Tibial artery (tissue), 4 donors: Measurements from ENCODE around the gene HBE1.

Source experiments
- DNase-seq, 2 donors: peaks; one replicate each; pipeline ENCODE4 v3.0.0-alpha.2; 2019
- H3K27ac ChIP-seq, 2 donors: fragments of 200-600 bp; sonication (generic) in 1 of 2; 1 replicate in 1 of 2; 2 replicates in 1 of 2; pipeline ENCODE4 v1.5.1; 2018 to 2019; ENCODE audit warnings: mild to moderate bottlenecking in 1 of 2
- H3K27me3 ChIP-seq, 2 donors: fragments of 200-600 bp; sonication (generic) in 1 of 2; one replicate each; pipeline versions ENCODE4 v1.5.1 to v1.6.0; 2016 to 2019
- H3K36me3 ChIP-seq, 3 donors: fragments of 200-600 bp; sonication (generic) in 2 of 3; one replicate each; pipeline ENCODE4 v1.5.1; 2016 to 2019; ENCODE audit warnings: mild to moderate bottlenecking in 2 of 3
- H3K4me1 ChIP-seq, 4 donors: fragments of 200-600 bp; sonication (generic) in 2 of 4; 1 replicate in 3 of 4; 2 replicates in 1 of 4; pipeline ENCODE4 v1.5.1; 2016 to 2019
- H3K4me3 ChIP-seq, 2 donors: fragments of 200-600 bp; sonication (generic) in 1 of 2; 1 replicate in 1 of 2; 2 replicates in 1 of 2; pipeline ENCODE4 v1.5.1; 2018 to 2019; ENCODE audit warnings: mild to moderate bottlenecking in 2 of 2
- H3K9me3 ChIP-seq, 3 donors: fragments of 200-600 bp; sonication (generic) in 1 of 3; one replicate each; pipeline ENCODE4 v1.5.1; 2016 to 2019
- CTCF ChIP-seq, 2 experiments: fragments of 200-600 bp in 1 of 2; fragments of 450-650 bp in 1 of 2; IDR thresholded peaks; one replicate each; pipeline ENCODE4 v1.5.1; 2017 to 2019; ENCODE audit warnings: antibody characterized with exemption in 2 of 2, mild to moderate bottlenecking in 1 of 2, moderate library complexity in 1 of 2
- intact Hi-C: fragments of 100-400 bp; cut with DNase I; formaldehyde crosslinking; loops from one replicate; pipeline ENCODE4 v1.15.0; 2023; ENCODE audit warnings: low total_unique reads

HBE1 gene

GRCh38 chr11:5279471-5280090, 9.8 kb upstream of the HBE1 start:
- no peaks in the 10 kb centered on the region for H3K36me3 ChIP-seq
- TF ChIP-seq CTCF (IDR thresholded peaks at IDR 0.05), result no peak
- no peak overlapping the region for H3K27ac ChIP-seq
- peaks cover 0 to 8% (median 0%) of the 10 kb centered on the region in 4 donors for H3K4me1 ChIP-seq
- DNase-seq, result no peak
- H3K27me3 ChIP-seq, result no peaks in the 10 kb centered on the region
- intact Hi-C loops, result no loop called here
- no peaks in the 10 kb centered on the region for H3K9me3 ChIP-seq
- H3K4me3 ChIP-seq, result no peak overlapping the region

DNA sequence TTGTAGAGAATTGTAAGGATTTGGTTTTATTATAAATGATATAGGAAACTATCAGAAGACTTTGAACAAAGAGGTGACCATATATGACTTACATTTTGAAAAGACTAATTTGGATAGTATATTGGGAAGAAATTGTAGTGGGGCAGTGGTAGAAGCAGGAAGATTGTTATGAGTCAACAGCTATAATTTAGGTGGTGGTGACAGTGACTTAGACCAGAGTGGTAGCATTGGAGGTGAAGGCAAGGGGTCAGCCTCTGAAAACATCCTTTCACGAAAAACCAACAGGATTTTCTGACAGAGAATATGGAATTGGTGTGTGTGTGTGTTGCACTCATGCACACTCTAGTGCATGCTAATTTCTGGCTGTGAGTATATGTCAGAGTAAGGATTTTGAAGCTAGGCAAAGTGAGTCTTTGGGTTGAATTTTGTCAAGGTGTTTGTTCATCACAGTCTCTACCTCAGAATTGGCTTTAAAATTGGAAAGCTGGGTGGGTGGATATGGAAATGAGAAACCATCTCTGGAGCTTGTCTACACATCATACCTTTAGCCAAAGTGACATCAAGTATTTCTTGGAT, 8.2 kb upstream of the HBE1 start:
- no peaks in the 10 kb centered on the region for H3K36me3 ChIP-seq
- H3K9me3 ChIP-seq, result no peaks in the 10 kb centered on the region
- intact Hi-C loops, result no loop called here
- DNase-seq, result no peak
- no peak overlapping the region for H3K4me3 ChIP-seq
- no peak for TF ChIP-seq CTCF (IDR thresholded peaks at IDR 0.05)
- no peaks in the 10 kb centered on the region for H3K27me3 ChIP-seq
- H3K4me1 ChIP-seq, result peaks cover 0 to 8% (median 0%) of the 10 kb centered on the region in 4 donors
- no peak overlapping the region for H3K27ac ChIP-seq

DNA sequence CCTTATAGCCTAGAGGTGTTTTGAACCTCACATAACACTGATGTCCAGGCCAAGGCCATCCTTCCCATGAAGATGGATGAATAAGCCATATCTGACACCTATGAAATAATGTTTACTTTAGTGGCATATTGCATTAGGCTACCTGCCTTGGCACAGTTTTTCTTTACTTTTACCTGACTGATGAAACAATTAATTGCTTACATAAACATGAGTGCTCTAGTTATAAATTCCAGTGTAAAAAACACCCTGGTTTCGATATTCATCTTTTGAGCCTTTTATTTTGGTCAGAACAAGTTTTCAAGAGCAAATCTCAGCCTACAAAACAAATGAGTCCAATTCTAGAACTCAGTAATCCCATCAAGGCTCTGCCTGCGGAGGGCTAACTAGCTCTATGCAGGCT, 7.0 kb upstream of the HBE1 start:
- Histone ChIP-seq H3K4me3 (no peak overlapping the region), H3K27me3 (no peaks in the 10 kb centered on the region), H3K27ac (no peak overlapping the region), H3K9me3 (no peaks in the 10 kb centered on the region), H3K4me1 (peaks cover 0 to 8% (median 0%) of the 10 kb centered on the region in 4 donors), H3K36me3 (no peaks in the 10 kb centered on the region)
- DNase-seq, result no peak
- intact Hi-C loops, result no loop called here
- TF ChIP-seq CTCF (IDR thresholded peaks at IDR 0.05), result no peak

- no peaks in the 10 kb centered on the region for H3K36me3 ChIP-seq
- H3K4me1 ChIP-seq, result peaks cover 0 to under 1% (median 0%) of the 10 kb centered on the region in 4 donors
- intact Hi-C loops, result no loop called here
- H3K27ac ChIP-seq, result no peak overlapping the region
- TF ChIP-seq CTCF (IDR thresholded peaks at IDR 0.05), result no peak
- H3K9me3 ChIP-seq, result no peaks in the 10 kb centered on the region
- H3K27me3 ChIP-seq, result no peaks in the 10 kb centered on the region
- no peak overlapping the region for H3K4me3 ChIP-seq
- DNase-seq, result no peak
These were observed 5.8 kb upstream of the HBE1 start for GRCh38 chr11:5275369-5276110.

GRCh38 chr11:5274395-5274794, 4.7 kb upstream of the HBE1 start:
- intact Hi-C loops, result no loop called here
- no peaks in the 10 kb centered on the region for H3K36me3 ChIP-seq
- no peaks in the 10 kb centered on the region for H3K27me3 ChIP-seq
- no peak overlapping the region for H3K4me3 ChIP-seq
- DNase-seq, result no peak
- no peak overlapping the region for H3K27ac ChIP-seq
- H3K9me3 ChIP-seq, result no peaks in the 10 kb centered on the region
- no peak for TF ChIP-seq CTCF (IDR thresholded peaks at IDR 0.05)
- no peaks in the 10 kb centered on the region for H3K4me1 ChIP-seq
